ENCODE data around the gene BAG2.

The BAG2 gene

DNA sequence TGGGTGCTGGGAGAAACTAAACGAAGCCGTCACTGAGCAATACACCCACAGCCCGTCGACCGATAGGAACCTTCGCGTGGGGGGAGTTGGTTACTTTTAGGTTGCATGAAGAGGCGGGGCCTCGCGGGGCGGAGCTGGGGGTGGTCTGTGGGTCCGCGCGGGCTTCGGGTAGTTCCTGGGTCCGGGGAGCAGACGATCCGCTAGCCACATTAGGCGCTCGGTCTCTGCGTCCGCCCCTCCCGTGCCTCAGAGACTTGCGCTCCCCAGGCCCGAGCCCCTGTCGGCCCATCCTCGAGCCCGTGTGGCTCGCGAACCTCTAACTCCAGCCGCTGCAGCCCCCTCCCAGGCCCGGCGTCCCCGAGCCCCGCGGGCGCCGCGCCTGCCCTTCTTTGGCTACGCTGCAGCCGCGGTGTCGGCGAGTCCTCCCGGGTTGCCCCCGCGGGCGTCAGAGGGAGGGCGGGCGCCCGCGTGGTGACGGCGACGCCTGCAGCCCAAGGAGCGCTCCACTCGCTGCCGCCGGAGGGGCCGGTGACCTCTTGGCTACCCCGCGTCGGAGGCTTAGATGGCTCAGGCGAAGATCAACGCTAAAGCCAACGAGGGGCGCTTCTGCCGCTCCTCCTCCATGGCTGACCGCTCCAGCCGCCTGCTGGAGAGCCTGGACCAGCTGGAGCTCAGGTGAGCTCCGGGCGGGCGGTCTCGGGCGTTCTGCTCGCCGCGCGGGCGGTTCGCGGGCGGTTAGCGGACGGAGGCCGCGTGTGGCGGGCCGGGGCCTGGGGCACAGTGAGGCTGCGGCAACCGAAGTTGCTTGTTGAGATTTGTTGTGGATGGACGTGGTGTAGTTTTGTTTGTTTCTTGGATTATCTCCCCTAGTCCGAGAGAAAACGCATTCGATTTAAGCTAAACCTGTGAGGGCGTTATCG lies at the start of gene BAG2:
Gene BAG2 (plus strand): TSS at position 191 of the 920 bp plus-strand sequence. CDS start 372 bp downstream, at position 563.
- DNase-seq = peak; percentile 40

DNA sequence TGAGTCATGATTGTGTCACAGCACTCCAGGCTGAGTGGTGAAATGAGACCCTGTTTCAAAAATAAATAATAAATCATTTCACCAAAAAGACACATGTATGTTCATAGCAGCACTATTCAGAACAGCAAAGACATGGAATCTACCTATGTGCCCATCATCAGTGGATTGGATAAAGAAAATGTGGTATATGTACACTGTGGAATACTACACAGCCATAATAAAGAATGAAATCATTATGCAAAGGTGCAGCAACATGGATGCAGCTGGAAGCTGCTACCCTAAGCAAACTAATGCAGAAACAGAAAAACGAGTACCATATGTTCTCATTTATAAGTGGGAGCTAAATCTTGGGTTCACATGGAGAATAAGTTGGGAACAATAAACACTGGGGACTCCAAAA lies 49.0 kb upstream of the BAG2 start:
- no peak for DNase-seq

DNA sequence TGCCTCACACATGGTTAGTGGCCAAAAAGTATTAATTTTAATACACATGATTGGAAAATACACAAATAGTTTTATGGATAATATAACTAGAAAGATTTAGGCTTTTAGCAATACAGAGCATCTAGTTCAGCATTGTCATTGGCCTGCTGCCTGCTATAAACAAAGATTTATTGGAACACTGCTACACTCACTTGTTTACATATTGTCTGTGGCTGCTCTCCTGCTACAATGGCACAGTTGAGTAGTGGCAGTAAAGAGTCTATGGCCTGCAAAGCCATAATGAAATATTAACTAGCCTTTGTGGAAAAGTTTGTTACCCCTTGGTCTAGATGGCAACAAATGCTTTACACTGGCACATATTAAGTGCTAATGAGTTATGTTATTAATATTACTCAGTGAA lies 44.4 kb upstream of the BAG2 start:
- DNase-seq = no peak

DNA sequence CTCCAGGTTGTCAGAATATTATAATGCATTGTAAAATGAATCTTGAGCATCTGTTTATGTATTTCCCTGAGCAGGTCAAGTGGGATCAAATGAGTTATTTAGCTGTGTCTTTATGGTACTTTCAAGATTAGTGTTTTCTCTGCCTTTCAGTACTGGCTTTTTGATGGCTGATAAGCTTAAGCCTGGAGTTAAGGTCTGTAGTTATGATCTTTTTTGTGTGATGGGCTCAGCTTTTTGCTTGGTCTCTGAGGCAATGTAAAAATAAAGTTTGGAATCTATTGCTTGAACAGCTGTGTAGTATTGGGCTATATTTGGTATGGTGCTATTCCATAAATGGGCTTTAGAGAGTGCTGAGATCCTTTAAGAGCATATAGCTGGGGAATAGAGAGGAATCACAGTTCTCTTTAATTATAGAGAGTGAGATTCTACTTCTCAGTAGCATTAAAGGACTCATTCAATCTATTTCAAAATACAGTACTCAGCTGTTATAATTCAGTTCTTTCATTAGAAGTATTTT lies 41.4 kb upstream of the BAG2 start:
- DNase-seq = no peak

DNA sequence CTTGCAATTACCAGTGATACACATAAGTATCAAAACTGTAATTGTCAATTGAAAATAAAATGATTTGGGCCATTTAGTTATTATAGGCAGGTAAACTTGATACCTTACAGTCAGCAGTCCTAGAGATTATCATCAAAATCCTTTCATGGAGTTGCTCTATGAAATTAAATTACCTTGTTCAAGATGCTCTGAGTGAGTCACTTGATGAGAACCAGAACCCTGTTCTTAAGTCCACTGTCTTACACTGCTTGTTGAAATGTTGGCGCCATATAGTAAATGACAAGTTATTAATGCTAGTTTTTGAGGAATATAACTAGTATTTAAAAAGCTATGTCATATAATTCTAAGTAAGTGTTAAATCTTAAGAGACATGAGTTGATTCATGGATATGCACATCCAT lies 37.2 kb upstream of the BAG2 start:
- DNase-seq = no peak

DNA sequence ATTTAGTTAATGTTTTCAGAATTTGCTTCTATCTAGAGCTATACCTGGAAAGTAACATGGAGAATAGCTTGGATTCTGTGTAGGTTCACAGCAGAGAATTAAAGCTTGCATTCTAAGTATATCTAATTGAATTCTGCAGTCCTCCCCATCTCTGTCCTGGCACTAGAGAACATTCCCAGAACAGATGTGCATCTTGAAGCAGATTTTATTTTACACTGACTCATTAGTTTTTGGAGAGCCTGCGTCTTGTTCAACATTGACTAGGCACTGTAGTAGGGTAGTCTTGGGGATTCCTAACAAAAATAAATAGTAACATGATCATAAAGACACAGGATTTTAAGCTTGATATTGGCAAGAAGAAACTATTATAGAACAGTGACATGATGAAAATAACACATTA lies 36.2 kb upstream of the BAG2 start:
- no peak for DNase-seq

DNA sequence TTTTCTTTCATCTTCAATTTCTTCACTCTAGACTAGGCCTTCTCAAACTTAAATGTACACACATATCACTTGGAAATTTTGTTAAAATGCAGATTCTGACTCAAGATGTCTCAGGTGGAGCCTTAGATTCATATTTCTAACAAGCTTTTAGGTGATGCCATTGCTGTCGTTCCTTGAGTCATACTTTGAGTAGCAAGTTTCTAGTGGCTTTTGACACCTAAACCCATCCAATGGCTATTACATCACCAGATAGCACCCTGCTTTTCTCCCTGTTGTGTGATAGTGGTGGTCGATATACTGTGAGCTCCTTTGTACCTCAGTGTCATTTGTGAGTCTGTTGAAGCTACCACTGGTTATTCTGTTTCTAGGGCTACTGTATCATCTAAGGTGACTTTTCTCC lies 34.8 kb upstream of the BAG2 start:
- DNase-seq = no peak

DNA sequence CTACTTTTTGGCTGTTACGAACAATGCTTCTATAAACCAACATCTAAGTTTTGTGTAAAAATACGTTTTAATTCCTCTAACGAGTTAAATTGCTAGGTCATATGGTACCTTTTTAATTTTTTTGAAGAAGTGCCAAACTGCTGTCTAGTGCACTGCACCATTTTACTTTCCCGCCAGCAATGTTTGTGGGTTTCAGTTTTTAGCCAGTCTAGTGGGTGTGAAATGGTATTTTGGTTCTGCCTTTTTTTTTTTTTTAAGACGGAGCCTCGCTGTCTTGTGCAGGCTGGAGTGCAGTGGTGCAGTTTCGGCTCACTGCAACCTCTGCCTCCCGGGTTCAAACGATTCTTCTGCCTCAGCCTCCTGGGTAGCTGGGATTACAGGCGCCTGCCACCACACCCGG lies 34.1 kb upstream of the BAG2 start:
- DNase-seq = no peak

DNA sequence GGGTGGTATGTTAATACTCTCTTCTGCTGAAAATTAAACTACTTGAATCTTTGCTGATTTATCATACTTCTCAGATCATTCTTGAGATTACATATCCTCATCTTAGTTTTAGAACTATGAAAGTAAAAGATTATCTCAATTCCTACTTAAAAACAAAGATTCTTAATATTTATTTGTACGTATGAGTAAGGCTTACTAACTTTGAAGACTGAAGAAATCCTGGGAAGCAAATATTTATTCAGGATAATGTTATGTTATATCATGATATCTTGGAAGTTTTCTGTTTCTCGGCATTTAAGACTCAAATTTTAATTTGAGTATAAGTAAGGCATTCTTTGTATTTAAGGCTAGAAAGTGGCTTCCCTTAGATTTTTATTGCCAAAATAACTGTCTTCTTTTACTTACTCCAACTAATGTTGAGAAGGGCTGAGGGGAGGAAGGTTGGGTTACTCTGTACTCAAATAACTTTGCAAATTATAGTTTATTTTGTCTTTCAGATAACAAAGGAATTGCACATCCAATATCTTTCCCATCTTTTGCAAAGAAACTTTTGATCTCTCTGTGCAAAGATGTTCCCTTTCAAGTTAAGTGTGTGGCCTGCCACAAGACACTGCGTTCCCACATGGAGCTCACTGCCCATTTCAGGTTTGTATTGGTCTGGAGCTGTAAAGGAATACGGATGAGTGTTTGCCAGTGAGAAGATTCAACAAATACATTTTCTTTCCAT lies 30.5 kb upstream of the BAG2 start:
- DNase-seq = no peak

DNA sequence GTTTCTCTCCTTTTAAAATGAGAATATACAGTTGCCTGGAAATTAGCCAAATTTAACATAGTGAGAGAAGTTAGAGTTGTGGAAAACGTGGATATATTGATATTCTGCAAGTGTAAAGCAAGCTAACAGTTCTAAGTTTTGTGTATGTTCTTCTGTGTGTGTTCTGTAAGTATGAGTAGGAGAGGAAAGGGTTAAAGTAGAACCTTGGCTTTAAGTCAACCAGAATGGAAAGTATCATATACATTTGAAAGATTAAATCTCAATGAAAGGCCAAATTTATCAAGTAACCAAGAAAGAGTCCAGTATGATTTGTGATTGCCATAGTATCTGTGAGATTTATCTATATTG lies 30.0 kb upstream of the BAG2 start:
- no peak for DNase-seq

DNA sequence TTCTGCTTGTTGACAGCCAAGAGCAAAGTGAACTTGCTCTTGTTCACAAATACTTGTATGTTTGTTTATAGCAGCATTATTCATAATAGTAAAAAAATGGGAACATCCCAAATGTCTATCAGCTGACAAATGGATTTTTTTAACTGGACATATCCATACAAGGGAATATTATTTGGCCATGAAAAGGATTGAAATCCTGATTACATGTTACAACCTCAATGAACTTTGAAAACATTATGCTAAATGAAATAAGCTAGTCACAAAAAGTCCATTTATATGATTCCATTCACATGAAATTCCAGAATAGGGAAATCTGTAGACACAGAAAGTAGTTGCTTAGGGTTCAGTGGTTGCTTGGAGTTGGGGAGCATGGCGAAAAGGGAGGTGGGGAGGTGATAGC lies 28.4 kb upstream of the BAG2 start:
- no peak for DNase-seq

DNA sequence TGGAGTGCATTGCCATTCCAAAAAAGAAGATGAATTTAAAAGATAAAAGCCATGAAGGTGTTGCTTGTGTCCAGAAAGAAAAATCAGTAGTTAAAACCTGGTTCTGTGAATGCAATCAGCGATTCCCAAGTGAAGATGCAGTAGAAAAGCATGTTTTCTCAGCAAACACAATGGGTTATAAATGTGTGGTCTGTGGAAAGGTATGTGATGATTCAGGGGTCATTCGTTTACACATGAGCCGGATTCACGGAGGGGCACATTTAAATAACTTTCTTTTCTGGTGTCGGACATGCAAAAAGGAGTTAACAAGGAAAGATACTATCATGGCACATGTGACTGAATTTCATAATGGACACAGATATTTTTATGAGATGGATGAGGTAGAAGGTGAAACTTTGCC lies 24.7 kb upstream of the BAG2 start:
- DNase-seq = no peak

DNA sequence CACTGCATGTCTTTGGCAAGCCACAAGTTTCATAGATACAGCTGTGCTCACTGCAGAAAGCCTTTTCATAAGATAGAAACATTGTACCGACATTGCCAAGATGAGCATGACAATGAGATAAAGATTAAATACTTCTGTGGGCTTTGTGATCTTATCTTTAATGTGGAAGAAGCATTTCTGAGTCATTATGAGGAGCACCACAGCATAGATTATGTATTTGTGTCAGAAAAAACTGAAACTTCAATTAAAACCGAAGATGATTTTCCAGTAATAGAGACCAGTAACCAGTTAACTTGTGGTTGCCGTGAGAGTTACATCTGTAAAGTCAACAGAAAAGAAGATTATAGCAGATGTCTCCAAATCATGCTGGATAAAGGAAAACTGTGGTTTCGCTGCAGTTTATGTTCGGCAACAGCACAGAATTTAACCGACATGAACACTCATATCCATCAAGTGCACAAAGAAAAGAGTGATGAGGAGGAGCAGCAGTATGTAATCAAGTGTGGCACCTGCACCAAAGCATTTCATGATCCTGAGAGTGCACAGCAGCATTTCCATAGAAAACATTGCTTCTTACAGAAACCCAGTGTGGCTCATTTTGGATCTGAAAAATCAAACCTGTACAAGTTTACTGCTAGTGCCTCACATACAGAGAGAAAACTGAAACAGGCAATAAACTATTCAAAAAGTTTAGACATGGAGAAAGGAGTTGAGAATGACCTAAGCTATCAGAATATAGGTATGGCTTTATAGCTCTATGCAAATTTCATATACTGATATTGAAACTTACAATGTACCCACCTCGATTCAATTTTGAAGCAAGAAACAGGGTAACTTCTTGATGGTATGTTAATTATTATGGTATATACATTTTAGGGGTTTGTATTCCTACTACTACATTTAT lies 23.9 kb upstream of the BAG2 start:
- DNase-seq = no peak

DNA sequence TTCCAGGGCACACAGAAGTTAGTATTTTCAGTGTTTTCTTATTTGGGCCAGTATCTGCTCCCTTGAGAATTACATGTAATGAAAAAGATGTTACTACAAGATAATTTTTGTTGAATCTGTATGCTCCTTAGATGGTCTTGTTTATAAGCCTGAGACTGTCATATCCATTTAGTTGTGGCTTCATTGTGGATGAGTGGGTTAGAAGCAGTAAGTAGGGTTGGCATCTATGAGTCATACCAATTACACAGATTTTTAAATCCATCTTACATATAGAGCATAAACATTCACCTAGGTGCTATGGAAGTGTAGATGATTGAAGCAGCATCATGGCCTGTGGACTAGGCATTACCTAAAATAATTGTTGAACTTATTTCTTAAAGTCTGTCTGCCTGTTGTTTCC lies 13.5 kb upstream of the BAG2 start:
- DNase-seq = no peak

DNA sequence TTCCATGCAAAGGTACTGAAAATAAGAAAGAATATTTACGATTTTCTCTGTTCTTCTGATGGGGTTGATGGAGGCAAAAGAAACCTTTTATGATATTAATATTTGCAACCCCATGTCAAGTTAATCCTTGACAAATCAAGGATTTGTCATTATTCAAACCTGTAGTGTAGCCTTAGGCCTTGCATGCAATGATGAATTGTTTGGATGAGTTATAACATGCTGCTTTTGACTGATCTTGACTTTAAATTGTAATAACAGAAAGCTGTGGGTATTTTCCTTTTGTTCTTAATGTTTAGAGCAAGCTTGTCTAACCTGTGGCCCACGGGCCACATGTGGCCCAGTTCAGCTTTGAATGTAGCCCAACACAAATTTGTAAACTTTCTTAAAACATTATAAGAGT lies 13.0 kb upstream of the BAG2 start:
- no peak for DNase-seq

DNA sequence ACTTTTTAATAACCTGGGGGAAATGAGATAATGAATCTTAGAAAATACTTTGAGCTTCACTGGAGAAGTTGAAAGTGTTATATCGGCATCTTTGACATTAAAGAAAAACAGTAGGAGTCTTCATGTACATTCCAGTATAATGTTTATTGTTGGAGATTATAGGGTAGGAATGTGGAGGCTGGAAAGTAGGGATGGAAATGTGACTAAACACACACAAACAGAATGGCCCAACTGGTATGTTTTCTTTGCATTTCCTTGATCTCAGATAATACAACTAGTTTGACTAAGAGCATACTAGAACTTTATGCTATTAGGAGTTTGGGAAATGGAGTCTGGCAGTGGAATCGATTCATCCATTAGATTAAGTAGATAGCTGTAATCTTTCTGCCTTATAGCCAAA lies 10.1 kb upstream of the BAG2 start:
- DNase-seq = no peak

DNA sequence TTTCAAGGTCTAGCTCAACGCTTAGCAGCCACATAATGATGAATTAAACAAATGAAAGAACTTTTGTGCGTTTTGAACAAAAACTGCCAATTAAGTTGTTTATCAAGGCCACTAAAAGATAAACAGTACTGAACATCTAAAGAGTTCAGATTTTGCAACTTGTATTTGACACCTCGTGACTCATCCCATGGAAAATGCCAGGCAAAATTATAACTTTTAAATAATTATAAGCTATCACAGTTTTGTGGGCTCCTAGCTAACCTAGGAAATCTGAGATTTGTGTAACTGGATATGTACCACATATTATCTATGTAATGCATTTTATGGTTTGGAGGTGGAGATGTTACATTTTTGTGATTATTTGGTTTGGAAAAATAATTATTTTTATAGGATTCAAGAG lies 9.6 kb upstream of the BAG2 start:
- no peak for DNase-seq

DNA sequence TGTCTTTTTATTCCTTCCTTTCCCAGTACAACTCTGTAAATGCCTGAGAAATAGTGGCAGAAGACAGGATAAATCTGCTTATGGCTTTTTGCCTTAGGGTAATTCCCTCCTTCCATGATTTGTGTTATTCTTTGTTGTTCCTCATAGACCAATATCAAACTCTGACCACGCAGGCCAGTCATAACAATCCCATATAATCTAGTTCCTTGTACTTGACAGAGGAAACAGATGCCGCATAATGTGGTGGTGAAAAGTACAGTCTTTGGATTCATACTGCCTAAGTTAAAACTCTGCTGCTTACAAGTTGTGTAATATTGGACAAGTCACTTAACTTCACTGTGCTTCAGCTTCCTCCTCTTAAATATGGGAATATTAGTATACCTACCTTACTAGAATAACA lies 8.2 kb upstream of the BAG2 start:
- DNase-seq = no peak

DNA sequence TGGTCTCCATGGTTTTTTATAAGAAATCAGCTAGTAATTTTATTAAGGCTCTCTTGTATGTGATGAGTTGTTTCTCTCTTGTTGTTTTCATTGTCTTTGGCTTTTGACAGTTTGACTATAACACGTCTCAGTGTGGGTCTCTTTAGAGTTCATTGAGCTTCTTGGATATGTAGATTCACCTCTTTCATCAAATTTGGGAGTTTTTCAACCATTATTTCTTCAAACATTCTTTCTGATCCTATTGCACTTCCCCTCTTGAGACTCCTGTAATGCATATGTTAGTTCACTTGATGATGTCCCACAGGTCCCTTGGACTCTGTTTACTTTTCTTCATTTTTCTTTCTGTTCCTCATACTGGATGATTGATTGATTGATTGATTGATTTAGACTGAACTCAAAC lies 7.0 kb upstream of the BAG2 start:
- DNase-seq = no peak

DNA sequence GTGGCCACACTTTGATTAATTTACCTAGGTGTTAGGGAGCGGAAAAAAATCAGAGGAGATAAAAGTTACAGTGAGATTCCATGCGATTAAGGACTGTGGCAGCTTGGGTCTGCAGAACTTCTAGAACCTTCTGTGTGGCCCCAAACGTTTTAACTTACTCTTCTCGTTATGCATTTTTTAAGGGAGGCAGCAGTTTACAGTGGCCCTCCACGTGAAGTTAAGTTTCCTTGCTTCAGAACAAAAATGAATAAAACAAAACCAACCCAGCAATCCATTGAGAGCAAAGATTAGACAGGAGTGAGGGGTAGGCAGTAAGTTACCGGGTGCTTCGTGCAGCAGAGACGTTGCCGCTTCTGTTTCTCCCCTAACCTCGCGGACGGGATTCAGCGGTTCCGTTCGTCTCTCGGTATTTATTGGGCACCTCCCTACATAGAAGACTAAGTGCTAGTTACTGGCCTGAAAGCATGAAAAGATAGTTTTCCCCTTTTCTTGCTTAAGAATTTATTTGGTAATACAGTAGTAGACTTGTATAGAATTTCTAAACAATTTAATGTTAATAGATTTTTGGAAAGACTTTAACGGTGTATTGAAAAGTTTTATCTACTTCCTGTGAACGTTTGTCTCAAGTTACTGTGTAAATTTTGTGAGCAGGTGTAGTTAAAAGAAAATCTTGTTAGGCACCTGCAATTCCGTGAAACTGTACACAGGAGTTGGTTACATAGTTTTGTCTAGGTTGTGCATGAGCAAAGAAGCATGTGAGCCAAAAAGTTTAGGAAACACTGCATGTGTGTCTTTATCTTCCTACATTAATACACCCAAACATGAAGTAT lies 1.1 kb downstream of the BAG2 start:
- no peak for DNase-seq

DNA sequence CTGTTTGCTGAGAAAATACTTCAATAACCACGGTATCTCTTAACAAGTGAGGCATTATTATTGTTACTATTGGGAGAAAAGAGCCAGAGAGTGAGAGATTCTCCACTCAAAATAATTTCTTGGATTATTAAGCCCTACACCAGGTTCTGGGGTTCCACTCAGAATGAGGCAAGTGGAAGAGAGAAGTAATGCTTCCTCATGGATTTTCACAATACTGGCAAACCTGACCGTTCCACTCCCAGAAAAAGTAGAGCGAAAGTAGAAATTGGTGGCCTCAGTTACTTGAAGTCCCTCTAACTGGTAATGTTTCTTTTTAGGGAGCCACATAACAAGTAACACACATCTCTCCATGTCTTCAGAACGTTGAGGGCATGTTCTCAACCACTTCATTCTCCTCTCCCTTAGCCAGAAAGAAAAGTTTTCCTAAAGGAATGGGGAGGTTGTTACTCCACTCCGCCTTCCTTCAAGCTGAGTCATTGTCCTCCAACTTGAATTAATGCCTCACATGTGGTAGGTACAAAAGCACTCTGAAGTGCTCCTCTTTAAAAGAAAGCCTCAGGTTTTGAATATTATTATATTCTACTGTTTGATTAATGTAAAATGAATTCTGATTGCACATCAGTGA lies 1.9 kb downstream of the BAG2 start:
- no peak for DNase-seq

DNA sequence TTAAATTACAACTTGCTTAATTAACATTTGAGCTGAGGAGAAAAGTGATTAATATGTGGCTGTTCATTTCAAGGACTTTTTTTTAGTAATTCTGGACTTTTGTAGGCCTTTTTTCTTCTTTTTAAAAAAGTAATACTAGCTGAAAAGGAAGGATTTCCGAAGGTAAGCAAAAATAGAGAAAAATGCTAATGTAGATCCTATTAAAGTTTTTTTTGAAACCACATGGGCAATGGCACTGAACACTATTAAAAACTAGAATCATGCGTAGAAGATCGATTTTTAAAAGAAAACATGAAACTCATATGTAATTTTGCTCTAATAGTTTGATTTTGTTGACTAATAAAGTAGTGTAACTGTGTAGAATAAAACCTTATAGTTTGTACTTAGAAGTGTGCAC lies 2.4 kb downstream of the BAG2 start:
- no peak for DNase-seq

Data from NCI-H1436 (cell line).